ENCODE results near the gene C3orf38.

DNA sequence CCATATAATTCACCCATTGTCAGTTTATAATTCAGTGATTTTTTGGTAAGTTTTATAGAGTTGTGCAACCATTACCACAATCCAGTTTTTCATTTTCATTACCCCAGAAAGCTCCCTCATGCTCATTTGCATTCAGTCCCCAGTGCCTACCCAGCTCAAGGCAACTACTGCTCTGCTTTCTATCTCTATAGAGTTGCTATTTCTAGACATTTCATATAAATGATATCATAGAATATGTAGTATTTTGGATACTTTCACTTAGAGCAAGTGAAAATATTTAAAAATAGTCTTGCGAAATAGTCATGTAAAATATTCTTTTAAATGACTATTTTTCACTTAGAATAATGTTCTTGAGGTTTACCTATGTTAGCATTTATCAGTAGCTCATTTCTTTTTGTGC lies 48.6 kb upstream of the C3orf38 start:
- TF ChIP-seq, protein P1, sequence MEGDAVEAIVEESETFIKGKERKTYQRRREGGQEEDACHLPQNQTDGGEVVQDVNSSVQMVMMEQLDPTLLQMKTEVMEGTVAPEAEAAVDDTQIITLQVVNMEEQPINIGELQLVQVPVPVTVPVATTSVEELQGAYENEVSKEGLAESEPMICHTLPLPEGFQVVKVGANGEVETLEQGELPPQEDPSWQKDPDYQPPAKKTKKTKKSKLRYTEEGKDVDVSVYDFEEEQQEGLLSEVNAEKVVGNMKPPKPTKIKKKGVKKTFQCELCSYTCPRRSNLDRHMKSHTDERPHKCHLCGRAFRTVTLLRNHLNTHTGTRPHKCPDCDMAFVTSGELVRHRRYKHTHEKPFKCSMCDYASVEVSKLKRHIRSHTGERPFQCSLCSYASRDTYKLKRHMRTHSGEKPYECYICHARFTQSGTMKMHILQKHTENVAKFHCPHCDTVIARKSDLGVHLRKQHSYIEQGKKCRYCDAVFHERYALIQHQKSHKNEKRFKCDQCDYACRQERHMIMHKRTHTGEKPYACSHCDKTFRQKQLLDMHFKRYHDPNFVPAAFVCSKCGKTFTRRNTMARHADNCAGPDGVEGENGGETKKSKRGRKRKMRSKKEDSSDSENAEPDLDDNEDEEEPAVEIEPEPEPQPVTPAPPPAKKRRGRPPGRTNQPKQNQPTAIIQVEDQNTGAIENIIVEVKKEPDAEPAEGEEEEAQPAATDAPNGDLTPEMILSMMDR (conservative IDR thresholded peaks at IDR 0.05; ENCODE audit: low read length) = no peak
- no peak for TF ChIP-seq EZH2phosphoT487 (IDR thresholded peaks at IDR 0.05; ENCODE audit: borderline replicate concordance, low read depth, low read length)

All from OCI-LY7 (cell line).